ENCODE results near the gene TEX14.

TEX14 gene

DNA sequence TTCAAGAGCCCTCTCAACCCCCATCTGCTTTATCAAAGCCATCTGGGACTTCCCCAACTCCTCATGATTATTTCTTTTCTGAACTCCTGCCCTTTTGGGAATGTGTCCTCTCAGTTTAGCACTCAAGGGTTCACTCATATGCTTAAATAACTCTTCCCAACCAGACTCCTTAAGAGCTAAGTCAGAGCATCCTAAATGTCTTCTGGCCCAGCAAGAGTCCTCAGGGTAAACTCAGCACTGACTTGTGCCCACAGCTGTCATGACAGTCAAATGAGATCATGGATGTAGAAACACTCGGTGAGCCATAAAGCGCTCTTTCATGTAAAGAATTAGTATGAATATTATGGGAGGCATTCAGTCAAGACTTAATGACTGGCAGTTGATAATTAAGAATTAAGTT is 85.9 kb downstream of the TEX14 start:
- H3K4me3 ChIP-seq, result no peak overlapping the region
- H3K4me1 ChIP-seq, result peaks cover 0 to 12% (median 0%) of the 10 kb centered on the region in 10 experiments; a peak in 4 of 20 replicates
- H3K36me3 ChIP-seq, result no peaks in the 10 kb centered on the region
- H4K20me1 ChIP-seq, result no peaks in the 10 kb centered on the region
- H3K9ac ChIP-seq, result no peak overlapping the region
- H3K4me2 ChIP-seq, result peak overlapping the region in 2 of 11 experiments; percentile 19 to 26; a peak in 2 of 22 replicates
- no peak overlapping the region for H3K27ac ChIP-seq
- no peaks in the 10 kb centered on the region for H3K9me3 ChIP-seq (replicated peaks in 1 of 11)
- H3K27me3 ChIP-seq, result no peaks in the 10 kb centered on the region
- no peak for TF ChIP-seq Cebpa-rat (IDR thresholded peaks at IDR 0.05)

DNA sequence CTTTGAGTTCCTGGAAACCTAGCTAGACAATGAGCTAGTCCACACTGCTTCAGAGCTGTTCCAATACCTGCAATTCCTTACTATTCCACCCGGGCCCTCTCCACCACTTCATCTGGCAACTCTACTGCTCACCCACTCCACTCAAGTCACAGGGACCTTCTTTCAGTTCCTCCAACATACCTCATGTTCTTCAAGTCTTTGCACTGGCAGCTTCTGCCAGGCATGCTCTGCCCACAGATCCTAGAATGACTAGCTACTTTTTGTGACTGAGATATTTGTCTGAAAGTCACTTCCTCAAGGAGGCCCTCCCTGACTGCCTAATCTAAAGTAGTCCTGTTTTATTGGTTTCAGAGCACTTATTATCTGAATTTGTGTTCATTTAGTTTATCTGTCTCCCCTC is 86.4 kb downstream of the TEX14 start:
- no peak overlapping the region for H3K9ac ChIP-seq
- no peak overlapping the region for H3K27ac ChIP-seq
- no peaks in the 10 kb centered on the region for H3K36me3 ChIP-seq
- peak overlapping the region in 2 of 11 experiments; percentile 19 to 26; a peak in 3 of 22 replicates for H3K4me2 ChIP-seq
- H4K20me1 ChIP-seq, result no peaks in the 10 kb centered on the region
- no peak for TF ChIP-seq Cebpa-rat (IDR thresholded peaks at IDR 0.05)
- H3K4me3 ChIP-seq, result no peak overlapping the region
- no peaks in the 10 kb centered on the region for H3K27me3 ChIP-seq
- H3K9me3 ChIP-seq (replicated peaks in 1 of 11), result no peaks in the 10 kb centered on the region
- peaks cover 0 to 12% (median 0%) of the 10 kb centered on the region in 10 experiments; a peak in 4 of 20 replicates for H3K4me1 ChIP-seq

DNA sequence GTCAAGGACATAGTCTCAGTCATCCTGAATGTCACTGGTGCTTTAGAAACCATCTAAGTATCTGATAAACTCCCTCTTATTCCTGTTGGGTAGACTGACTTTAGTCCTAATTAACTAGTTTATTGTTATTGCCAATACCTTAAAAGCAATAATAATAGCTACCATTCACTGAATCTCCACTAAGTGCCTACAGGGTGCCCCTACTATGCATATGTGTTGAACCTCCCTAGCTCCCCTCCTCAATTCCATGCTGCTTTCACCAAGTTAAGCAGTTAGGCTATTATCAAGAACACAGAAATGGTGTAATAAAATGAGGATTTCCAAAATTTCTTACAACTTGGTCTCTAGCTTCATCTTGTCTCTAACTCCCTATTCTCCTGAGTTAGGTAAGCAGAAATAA is 89.9 kb downstream of the TEX14 start:
- Histone ChIP-seq H3K27ac (no peak overlapping the region), H3K4me1 (peaks cover 0 to 12% (median 0%) of the 10 kb centered on the region in 10 experiments; a peak in 4 of 20 replicates), H4K20me1 (no peaks in the 10 kb centered on the region), H3K4me3 (no peak overlapping the region), H3K9me3 (replicated peaks in 1 of 11) (no peaks in the 10 kb centered on the region), H3K9ac (no peak overlapping the region), H3K27me3 (no peaks in the 10 kb centered on the region), H3K4me2 (no peak overlapping the region), H3K36me3 (no peaks in the 10 kb centered on the region)
- no peak for TF ChIP-seq Cebpa-rat (IDR thresholded peaks at IDR 0.05)

DNA sequence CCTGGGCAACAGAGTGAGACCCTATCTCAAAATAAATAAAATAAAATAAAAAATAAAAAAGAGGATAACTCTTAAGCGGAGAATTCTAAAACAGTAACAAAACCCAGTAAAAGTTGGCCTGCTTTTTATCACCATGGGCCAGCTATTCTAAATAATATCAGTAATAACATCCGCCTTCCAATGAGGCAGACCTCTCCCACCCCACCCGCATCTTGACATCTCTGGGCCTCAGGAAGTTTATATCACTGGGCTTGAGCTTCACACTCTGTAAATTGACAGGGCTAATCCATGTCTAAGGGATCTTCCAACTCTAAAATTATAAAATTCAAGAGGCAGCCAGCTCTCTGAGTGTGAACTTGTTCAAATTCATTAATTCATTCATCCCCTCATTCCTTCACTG is 94.5 kb downstream of the TEX14 start:
- no peaks in the 10 kb centered on the region for H3K9me3 ChIP-seq (replicated peaks in 1 of 11)
- H3K9ac ChIP-seq, result no peak overlapping the region
- no peaks in the 10 kb centered on the region for H3K36me3 ChIP-seq
- H3K27me3 ChIP-seq, result no peaks in the 10 kb centered on the region
- H3K4me3 ChIP-seq, result no peak overlapping the region
- H3K4me2 ChIP-seq, result no peak overlapping the region
- H3K4me1 ChIP-seq, result no peaks in the 10 kb centered on the region
- no peaks in the 10 kb centered on the region for H4K20me1 ChIP-seq
- no peak for TF ChIP-seq Cebpa-rat (IDR thresholded peaks at IDR 0.05)
- H3K27ac ChIP-seq, result no peak overlapping the region

DNA sequence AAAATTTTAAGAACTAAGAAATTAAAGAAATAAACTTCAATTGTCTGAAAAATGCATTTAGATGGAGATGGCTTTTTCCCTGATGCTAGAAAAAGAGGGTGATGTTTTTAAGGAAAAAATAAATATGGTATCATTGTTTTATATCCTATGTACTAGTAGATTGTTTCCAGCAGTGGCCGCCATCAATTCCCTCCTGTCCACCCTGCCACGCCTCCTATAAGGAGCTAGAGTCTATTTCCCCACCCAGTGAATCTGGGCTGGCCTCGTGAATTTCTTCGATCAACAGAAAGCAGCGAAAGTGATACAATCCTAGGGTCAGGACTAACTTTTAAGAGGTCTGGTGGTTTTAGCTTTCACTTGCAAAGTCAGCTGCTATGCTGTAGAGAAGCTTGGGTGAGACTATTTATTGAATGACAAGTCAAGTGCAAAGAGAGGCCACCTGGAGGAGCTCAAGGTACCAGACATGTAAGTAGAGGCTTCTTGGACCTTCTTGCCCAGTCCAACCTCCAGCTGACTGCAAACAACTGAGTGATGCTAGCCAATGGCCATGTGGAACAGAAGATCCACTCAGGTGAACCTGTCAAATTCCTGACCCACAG is 96.6 kb downstream of the TEX14 start:
- H4K20me1 ChIP-seq, result no peaks in the 10 kb centered on the region
- H3K27me3 ChIP-seq, result no peaks in the 10 kb centered on the region
- H3K27ac ChIP-seq, result no peak overlapping the region
- H3K9ac ChIP-seq, result no peak overlapping the region
- H3K4me2 ChIP-seq, result no peak overlapping the region
- no peak for TF ChIP-seq Cebpa-rat (IDR thresholded peaks at IDR 0.05)
- no peak overlapping the region for H3K4me3 ChIP-seq
- no peaks in the 10 kb centered on the region for H3K36me3 ChIP-seq
- H3K4me1 ChIP-seq, result peaks cover 0 to 4% (median under 1%) of the 10 kb centered on the region in 10 experiments; a peak in 5 of 20 replicates
- no peaks in the 10 kb centered on the region for H3K9me3 ChIP-seq (replicated peaks in 1 of 11)

GRCh38 chr17:58593123-58593522 is 98.7 kb downstream of the TEX14 start:
- H3K27me3 ChIP-seq, result no peaks in the 10 kb centered on the region
- no peak overlapping the region for H3K9ac ChIP-seq
- H3K4me2 ChIP-seq, result no peak overlapping the region
- H4K20me1 ChIP-seq, result no peaks in the 10 kb centered on the region
- H3K9me3 ChIP-seq (replicated peaks in 1 of 11), result no peaks in the 10 kb centered on the region
- no peak for TF ChIP-seq Cebpa-rat (IDR thresholded peaks at IDR 0.05)
- H3K4me1 ChIP-seq, result peaks cover 0 to 11% (median 6%) of the 10 kb centered on the region in 10 experiments; a peak in 6 of 20 replicates
- no peaks in the 10 kb centered on the region for H3K36me3 ChIP-seq
- no peak overlapping the region for H3K4me3 ChIP-seq
- no peak overlapping the region for H3K27ac ChIP-seq

- H3K4me3 ChIP-seq, result no peak overlapping the region
- H4K20me1 ChIP-seq, result no peaks in the 10 kb centered on the region
- no peak for TF ChIP-seq Cebpa-rat (IDR thresholded peaks at IDR 0.05)
- no peak overlapping the region for H3K9ac ChIP-seq
- H3K4me1 ChIP-seq, result peaks cover 0 to 11% (median 6%) of the 10 kb centered on the region in 10 experiments; a peak in 6 of 20 replicates
- H3K27ac ChIP-seq, result no peak overlapping the region
- no peaks in the 10 kb centered on the region for H3K36me3 ChIP-seq
- no peaks in the 10 kb centered on the region for H3K9me3 ChIP-seq (replicated peaks in 1 of 11)
- H3K4me2 ChIP-seq, result no peak overlapping the region
- no peaks in the 10 kb centered on the region for H3K27me3 ChIP-seq
Measured at GRCh38 chr17:58591455-58591854, 100.4 kb downstream of the TEX14 start.

DNA sequence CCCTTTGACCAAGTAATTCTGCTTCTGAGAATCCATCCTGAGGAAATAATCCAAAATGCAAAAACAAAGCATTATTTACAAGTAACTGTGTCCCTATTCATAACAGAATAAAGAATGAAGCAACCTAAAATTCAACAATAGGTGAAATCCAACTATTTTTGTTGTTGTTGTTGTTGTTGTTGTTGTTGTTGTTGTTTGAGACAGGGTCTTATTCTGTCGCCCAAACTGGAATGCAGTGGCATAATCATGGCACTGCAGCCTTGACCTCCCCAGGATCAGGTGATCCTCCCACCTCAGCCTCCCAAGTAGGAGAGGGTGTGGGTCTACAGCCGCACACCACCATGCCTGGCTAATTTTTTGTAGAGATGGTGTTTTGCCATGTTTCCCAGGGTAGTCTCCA is 101.5 kb downstream of the TEX14 start:
- no peak overlapping the region for H3K9ac ChIP-seq

DNA sequence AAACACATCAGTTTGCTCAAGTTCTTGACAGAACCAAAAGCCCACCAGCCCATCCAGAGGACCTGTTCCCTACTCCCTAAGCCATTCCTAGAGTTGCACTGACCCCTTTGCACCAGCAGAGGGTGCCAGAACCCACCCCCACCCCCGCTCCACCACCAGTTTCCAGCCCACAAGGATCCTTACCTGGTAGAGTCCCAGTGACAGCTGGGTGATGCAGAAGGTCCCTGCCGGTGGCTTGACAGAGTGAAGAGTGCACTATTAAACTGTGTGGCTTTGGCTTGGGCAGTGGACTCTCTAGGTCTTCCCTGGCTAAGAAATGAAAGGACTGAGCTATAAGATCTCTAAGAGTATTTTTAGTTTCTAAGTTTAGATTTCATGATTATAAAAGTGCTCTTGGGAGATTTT is 104.1 kb downstream of the TEX14 start:
- no peaks in the 10 kb centered on the region for H3K27me3 ChIP-seq
- peaks cover 0 to 11% (median 6%) of the 10 kb centered on the region in 10 experiments; a peak in 6 of 20 replicates for H3K4me1 ChIP-seq
- no peaks in the 10 kb centered on the region for H3K36me3 ChIP-seq
- H3K4me3 ChIP-seq, result no peak overlapping the region
- H4K20me1 ChIP-seq, result no peaks in the 10 kb centered on the region
- H3K9me3 ChIP-seq (replicated peaks in 1 of 11), result no peaks in the 10 kb centered on the region
- no peak overlapping the region for H3K4me2 ChIP-seq
- no peak overlapping the region for H3K9ac ChIP-seq
- TF ChIP-seq Cebpa-rat (IDR thresholded peaks at IDR 0.05), result no peak
- no peak overlapping the region for H3K27ac ChIP-seq

More for the DNA sequence above, 101.5 kb downstream of the TEX14 start:
- no peak overlapping the region for H3K4me3 ChIP-seq
- TF ChIP-seq Cebpa-rat (IDR thresholded peaks at IDR 0.05), result peak in 1 of 11 experiments; percentile 1; a peak in 1 of 22 replicates
- H3K36me3 ChIP-seq, result no peaks in the 10 kb centered on the region
- peaks cover 0 to 11% (median 6%) of the 10 kb centered on the region in 10 experiments; a peak in 6 of 20 replicates for H3K4me1 ChIP-seq
- no peaks in the 10 kb centered on the region for H4K20me1 ChIP-seq
- peak overlapping the region in 6 of 11 experiments; percentile 18 to 60 (median 30); a peak in 8 of 22 replicates for H3K4me2 ChIP-seq
- no peaks in the 10 kb centered on the region for H3K9me3 ChIP-seq (replicated peaks in 1 of 11)
- no peak overlapping the region for H3K27ac ChIP-seq
- H3K27me3 ChIP-seq, result no peaks in the 10 kb centered on the region

All from BLaER1 treated with 17β-estradiol and CSF1 and Interleukin-3, amounts not matched to agents 10 nM and 100 nM (cell line).